NCI-H345 (cell line): ENCODE data around the gene KNDC1.
"Not testable (repeated sequence)": the region's sequence is repeated elsewhere in the genome, so short reads cannot be mapped to it uniquely, and the experiment has no call there.

Experiments used
- DNase-seq: peaks from one replicate; lab custom pipeline; 2025; lab: John Stamatoyannopoulos, UW

KNDC1 gene

GRCh38 chr10:133261726-133262325, 101.8 kb downstream of the KNDC1 start:
- peak; percentile 71 for DNase-seq

GRCh38 chr10:133262696-133263095, 102.7 kb downstream of the KNDC1 start:
- peak; percentile 69 for DNase-seq

DNA sequence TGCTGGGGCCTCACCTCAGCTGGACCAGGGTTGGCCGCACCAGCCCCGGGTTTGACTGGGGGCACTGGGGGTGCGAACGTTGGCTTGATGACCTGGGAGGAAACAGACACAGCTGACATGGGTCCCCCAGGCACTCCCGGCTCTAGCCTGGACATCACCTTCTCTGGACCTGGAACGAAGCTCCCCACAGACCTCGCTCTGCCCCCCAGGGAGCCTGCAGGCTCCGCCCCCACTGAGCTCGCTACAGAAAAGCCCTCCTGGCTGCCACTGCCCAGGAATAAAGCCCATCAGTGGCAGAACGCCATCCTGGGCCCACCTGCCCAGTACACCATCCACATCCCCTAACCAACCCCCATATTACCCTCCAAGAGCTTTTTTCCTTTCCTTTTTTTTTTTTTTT, 103.7 kb downstream of the KNDC1 start:
- no peak for DNase-seq

GRCh38 chr10:133264461-133264860, 104.4 kb downstream of the KNDC1 start:
- no peak for DNase-seq

DNA sequence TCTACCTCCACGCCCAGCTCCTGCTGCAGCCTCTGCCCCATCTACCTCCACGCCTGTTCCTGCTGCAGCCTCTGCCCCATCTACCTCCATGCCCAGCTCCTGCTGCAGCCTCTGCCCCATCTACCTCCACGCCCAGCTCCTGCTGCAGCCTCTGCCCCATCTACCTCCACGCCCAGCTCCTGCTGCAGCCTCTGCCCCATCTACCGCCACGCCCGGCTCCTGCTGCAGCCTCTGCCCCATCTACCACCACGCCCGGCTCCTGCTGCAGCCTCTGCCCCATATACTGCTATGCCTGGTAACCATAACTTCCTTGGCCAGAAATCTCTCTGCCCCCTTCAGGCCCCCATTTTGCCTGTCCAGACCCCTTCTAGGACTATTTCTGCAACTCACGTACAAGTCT, 105.0 kb downstream of the KNDC1 start:
- not testable (repeated sequence) for DNase-seq

GRCh38 chr10:133266056-133266795, 106.2 kb downstream of the KNDC1 start:
- no peak for DNase-seq

- no peak for DNase-seq
Measured at GRCh38 chr10:133267293-133267692, 107.3 kb downstream of the KNDC1 start.

DNA sequence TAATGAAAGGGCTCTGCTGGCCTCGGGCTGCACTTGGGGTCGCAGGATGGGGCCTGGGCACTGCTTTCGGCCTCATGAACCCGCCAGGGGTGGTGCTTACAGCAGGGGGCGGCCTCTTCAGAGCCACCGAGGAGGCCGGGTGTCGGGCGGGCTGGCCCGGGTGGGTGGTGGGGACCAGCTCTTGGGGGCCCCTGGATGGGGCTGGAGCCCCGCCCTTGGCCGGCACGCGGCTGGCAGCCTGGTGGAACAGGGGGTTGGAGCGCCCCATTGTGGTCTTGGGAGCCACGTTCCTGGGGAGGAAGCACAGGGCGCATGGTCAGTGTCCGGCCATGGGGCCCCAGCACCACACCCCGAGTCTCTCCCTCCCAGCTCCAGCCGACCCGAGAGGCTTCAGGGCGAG, 107.8 kb downstream of the KNDC1 start:
- DNase-seq = no peak

DNA sequence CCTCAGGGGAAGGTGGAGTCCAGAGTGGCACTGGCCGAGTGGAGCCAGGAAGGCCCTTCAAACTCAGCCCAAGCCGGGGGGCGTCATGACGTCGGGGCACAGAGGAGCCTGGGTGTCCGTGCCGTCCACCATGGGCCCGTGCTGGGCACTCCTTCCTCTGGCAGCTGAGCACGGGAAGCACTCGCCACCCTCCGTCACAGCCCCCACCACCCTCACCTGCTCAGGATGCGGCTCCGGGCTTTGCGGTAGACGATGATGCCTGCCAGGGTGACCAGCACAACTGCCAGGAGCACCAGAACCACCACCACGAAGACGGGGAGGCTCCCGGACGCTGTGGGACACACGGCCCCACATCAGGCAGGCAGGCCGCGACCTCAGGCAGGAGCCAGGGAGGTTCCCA, 108.5 kb downstream of the KNDC1 start:
- no peak for DNase-seq

DNA sequence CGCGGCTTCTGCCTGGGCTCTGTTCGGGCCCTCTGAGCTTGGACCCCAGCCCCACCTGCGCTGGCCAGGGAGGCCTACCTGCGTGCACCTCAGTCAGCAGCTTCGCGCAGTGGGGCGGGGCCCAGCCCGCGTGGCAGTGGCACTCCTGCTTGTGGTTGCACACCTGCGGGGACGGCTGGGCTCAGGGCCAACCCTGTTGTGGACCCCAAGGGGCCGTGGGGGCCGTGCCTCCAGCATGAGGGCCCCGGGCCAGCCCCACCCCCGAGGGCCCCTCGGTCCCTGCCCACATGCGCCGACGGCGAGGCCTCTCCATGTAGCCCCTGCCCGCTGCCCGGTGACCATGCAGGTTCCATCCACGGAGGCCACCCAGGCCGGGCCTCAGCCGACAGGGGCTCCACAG, 109.3 kb downstream of the KNDC1 start:
- no peak for DNase-seq

DNA sequence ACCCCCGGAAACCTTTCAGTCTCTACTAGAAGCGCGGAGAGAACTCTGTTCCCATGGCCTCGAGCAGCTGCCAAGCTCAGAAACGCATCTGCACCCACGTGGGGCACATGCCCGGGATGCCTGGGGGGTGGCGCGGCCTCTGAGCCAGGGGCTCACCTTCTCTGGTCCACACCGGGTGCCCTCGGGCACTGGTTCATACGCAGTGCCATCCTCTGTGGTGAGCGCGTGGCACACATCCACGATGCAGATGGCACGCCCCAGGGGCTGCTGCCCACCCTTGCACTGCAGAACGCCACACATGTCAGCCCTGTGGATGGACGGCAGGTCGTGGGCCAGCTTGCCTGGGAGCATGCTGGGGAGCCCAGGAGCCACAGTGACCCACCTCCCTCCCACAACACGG, 110.2 kb downstream of the KNDC1 start:
- no peak for DNase-seq

- DNase-seq = no peak
Measured at GRCh38 chr10:133270773-133271297, 110.8 kb downstream of the KNDC1 start.

DNA sequence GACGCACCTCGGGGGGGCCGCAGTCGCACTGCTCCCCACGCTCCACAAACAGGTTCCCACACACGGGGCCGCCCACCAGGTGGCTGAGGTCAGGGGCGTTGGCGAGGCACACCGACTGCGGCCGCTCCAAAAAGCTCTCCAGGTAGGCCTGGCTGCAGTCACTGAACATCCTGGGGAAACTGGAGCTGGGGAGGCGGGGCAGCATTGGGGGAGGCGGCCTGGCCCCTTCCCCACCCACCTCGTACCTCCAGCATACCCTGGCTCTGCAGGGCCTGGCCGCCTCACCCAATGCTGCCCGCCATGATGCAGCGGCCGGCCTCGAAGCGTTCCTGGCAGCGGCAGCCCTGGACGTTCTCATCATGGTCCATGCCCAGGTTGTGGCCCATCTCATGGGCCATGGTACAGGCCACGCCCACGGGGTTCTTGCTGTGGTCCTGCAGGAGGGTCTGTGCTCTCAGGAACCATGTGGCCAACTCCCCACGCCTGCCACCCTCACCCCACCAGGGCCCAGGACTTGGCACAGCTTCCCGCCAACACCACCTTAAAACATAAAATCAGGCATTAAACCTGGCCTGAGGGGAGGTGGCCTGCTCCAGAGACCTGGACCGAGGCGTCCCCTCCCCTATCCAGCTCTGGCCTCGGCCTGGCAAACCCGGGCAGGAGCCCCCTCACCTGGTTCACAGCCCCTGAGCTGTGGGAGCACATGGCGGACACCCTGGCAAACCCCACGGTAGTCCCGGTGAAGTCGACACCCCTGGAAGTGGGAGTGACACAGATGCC, 111.7 kb downstream of the KNDC1 start:
- no peak for DNase-seq

DNA sequence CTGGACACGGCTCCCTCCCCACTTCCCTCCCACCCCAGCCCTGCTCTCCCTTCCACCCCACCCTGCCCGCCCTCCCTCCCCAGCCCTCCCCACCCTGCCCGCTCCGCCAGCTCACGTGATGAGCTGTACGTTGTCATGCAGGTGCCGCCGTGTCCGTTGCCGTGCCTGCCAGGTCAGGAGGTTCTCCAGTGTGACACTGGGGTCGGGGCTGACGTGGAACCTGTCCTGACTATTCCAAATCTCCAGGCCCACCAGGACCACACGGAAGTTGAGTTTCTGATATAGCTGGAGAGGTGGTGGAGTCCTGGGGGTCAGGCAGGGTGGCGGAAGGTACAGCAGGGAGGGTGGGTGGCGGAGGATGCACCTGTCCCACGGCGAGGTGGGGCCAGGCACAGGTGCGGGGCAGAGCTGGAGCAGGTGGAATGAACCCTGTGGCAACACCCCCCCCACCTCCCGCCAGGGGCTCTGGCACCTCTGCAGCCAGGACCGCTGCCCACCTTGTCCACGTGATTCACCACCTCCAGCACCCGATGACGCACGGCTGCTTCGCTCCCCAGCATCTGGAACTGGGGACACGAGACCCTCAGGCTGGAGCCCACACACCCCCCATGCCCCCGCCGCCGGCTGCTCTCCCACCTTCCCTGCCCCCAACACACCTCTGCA, 112.4 kb downstream of the KNDC1 start:
- no peak for DNase-seq

- DNase-seq = no peak
Measured at GRCh38 chr10:133272964-133273420, 113.0 kb downstream of the KNDC1 start.

DNA sequence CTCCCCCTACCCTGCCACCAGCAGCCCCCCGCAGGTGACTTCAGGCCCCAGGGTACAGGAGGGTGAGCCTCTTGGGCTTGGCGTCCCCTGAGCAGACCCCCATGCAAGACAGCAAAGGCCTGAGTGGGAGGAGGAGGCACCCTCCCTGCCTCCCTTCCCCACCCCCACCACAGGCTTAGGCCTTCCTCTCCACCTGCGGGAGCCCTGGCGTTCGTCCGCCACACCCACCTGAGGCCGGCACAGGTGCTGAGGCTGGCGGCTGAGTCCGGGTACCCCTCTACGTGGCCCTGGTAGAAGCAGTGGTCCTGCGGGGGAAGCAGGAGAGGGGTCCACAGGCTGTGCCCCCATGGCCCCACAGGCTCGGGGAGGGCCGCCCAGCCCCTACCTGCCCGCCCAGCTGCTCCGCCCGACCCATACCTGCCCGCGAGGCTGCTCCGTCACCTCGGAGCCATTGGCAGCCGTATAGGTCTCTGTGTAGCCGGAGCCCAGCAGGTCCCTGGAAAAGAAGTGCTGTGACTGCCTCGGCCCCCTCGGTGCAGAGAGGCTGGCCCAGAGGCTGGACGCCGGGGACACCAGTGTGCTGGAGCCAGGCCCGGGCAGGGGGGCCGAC, 113.6 kb downstream of the KNDC1 start:
- DNase-seq = no peak

DNA sequence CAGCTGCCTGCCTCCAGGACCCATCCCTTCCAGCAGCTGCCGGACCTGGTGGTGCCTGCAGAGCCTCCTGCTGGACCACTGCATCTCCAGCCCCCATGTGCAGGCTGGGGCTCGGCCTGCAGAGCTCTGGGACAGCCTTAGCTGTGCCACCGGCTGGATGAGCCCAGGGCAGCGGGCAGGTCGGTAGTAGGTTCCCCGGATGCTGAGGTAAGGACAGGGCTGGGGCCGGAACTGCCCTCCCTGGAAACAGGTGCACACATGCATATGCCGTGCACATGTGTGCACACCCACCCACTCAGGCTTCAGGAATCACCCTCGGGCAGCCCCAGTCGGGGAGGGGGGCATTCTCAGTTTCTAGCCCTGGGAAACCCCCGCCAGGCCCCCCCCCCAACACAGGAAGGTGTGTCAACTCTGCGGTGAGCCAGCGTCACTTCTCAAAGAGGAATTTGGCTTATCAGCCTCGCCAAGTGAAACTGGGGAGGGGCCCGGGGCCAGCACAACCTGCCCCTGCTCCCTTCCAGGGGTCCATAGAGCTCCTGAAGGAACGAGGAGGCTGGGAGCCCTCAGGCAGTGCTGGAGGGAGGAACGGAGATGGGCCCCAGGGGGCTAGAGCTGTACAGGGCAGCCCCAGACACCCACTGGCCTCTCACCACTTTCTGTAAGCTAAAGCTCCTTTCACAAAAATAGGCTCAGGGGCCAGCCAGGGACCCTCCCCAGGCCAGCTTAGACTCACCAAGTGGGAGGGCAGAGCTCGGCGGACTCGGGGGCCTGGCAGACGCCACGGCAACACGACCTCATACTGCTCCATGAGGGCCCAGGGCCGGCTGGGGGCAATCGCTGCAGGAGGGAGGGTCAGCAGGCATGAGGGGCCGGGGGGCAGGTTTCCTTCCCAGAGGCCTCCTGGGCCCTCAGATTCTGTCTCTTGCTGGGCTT, 115.0 kb downstream of the KNDC1 start:
- no peak for DNase-seq

- DNase-seq = no peak
Measured at GRCh38 chr10:133275684-133276092, 115.7 kb downstream of the KNDC1 start.
